IMR-90 (cell line): Measurements from ENCODE around the gene KCTD12.

Source experiments
- CEBPB ChIP-seq: IDR thresholded peaks from 2 replicates; pipeline ENCODE4 v1.6.1; 2012; ENCODE audit warnings: low read depth, low read length, improper control_type of control experiment
- CHD1 ChIP-seq: IDR thresholded peaks from 2 replicates; pipeline ENCODE4 v1.6.1; 2012; ENCODE audit warnings: low read depth, low read length, improper control_type of control experiment
- CTCF ChIP-seq: conservative IDR thresholded peaks from 2 replicates; pipeline ENCODE4 v1.5.1; 2012; ENCODE audit warnings: mild to moderate bottlenecking, low read depth, low read length, improper control_type of control experiment
- MAFK ChIP-seq: IDR thresholded peaks from 2 replicates; pipeline ENCODE4 v1.6.1; 2012; ENCODE audit warnings: low read depth, low read length, improper control_type of control experiment
- MXI1 ChIP-seq: IDR thresholded peaks from 2 replicates; pipeline ENCODE4 v1.6.1; 2012; ENCODE audit warnings: low read depth, mild to moderate bottlenecking, low read length, moderate library complexity, borderline replicate concordance
- NFE2L2 ChIP-seq: fragments of 150-350 bp; IDR thresholded peaks from 2 replicates; pipeline ENCODE4 v1.6.1; 2016; ENCODE audit warnings: low read depth, mild to moderate bottlenecking, low read length
- POLR2A ChIP-seq: IDR thresholded peaks from 2 replicates; pipeline ENCODE4 v1.6.1; 2012; ENCODE audit warnings: mild to moderate bottlenecking, low read depth, low read length
- RAD21 ChIP-seq: IDR thresholded peaks from 2 replicates; pipeline ENCODE4 v1.6.1; 2012; ENCODE audit warnings: low read length, improper control_type of control experiment
- USF2 ChIP-seq: fragments of 150-350 bp; IDR thresholded peaks from 2 replicates; pipeline ENCODE4 v1.6.1; 2017; ENCODE audit warnings: mild to moderate bottlenecking, antibody characterized with exemption, low read length, low read depth

DNA sequence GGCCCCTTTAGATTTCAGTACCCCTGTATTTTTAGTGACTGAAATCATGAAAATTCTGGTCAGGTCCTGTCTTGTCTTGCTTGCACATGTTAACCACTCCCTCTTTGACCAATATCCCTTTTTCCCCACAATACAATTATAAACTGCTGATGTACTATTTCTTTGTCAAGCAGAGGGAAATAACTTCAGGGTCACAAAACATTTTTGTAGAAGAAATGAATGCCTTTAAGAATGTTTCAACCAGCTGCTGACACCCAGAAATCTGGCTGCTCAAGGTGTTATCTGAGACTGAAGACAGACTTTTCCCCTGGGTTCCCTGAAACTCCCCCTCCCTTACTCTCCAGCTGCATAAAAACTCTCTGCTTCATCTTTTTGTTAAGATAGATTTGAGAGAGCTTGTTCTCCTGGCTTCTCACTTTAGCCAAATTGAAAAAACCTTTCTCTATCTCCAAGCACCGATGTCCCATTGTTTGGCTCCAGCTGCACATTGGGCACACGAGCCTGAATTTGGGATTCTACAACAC lies 43.7 kb upstream of the KCTD12 start:
- TF ChIP-seq USF2 = no peak
- TF ChIP-seq POLR2A = no peak
- no peak for TF ChIP-seq CTCF
- TF ChIP-seq MXI1 = no peak
- TF ChIP-seq CHD1 = no peak
- TF ChIP-seq RAD21 = no peak
- no peak for TF ChIP-seq CEBPB
- no peak for TF ChIP-seq MAFK
- TF ChIP-seq NFE2L2 = no peak
